ENCODE measurements around the gene FAM163B. TPM values are rescaled to one million over a fixed set of nuclear protein-coding genes. Genes with fewer than 3 reads are reported as not detected.

FAM163B gene
- not detected in 2 replicates for total RNA-seq

- H3K4me2 ChIP-seq (ENCODE audit: insufficient read depth, low read length): no peak within 1 kb of the TSS
- H3K27ac ChIP-seq (ENCODE audit: low read depth, low read length): no peak within 1 kb of the TSS
- H3K36me3 ChIP-seq (ENCODE audit: insufficient read depth, low read length): no peaks in the 10 kb centered on the region
- no peak within 1 kb of the TSS for H2AFZ ChIP-seq (ENCODE audit: low read length)
- H4K20me1 ChIP-seq (ENCODE audit: insufficient read depth, low read length): peaks cover 2% of the 10 kb centered on the region
- no peak within 1 kb of the TSS for H3K4me3 ChIP-seq (ENCODE audit: insufficient read depth, low read length)
- H3K9me3 ChIP-seq (ENCODE audit: low read depth, low read length): no peaks in the 10 kb centered on the region
- TF ChIP-seq CTCF (IDR thresholded peaks at IDR 0.05; ENCODE audit: extremely low read depth, low read depth, low read length): no peak
- no peaks in the 10 kb centered on the region for H3K4me1 ChIP-seq (ENCODE audit: insufficient read depth, low read length)
- DNase-seq (ENCODE audit: insufficient read length, low spot score, missing footprints): peak; percentile 98
- H3K79me2 ChIP-seq (ENCODE audit: insufficient read depth, low read length): no peaks in the 10 kb centered on the region
- peaks cover 41% of the 10 kb centered on the region for H3K27me3 ChIP-seq (ENCODE audit: insufficient read depth, low read length)
Measured at GRCh38 chr9:133609311-133610098, at the start of gene FAM163B. TSS of gene FAM163B (minus strand) at chr9:133609389. CDS start at chr9:133580223, 29,166 bp downstream.

- Histone ChIP-seq H3K4me1 (ENCODE audit: insufficient read depth, low read length) (peaks cover 8% of the 10 kb centered on the region), H3K27me3 (ENCODE audit: insufficient read depth, low read length) (peaks cover 39% of the 10 kb centered on the region), H3K27ac (ENCODE audit: low read depth, low read length) (no peak overlapping the region), H3K4me3 (ENCODE audit: insufficient read depth, low read length) (no peak overlapping the region), H3K9me3 (ENCODE audit: low read depth, low read length) (no peaks in the 10 kb centered on the region), H3K36me3 (ENCODE audit: insufficient read depth, low read length) (no peaks in the 10 kb centered on the region), H3K4me2 (ENCODE audit: insufficient read depth, low read length) (no peak overlapping the region), H2AFZ (ENCODE audit: low read length) (no peak overlapping the region), H3K79me2 (ENCODE audit: insufficient read depth, low read length) (no peaks in the 10 kb centered on the region), H4K20me1 (ENCODE audit: insufficient read depth, low read length) (no peaks in the 10 kb centered on the region)
- no peak for DNase-seq (ENCODE audit: insufficient read length, low spot score, missing footprints)
- no peak for TF ChIP-seq CTCF (IDR thresholded peaks at IDR 0.05; ENCODE audit: extremely low read depth, low read depth, low read length)
Measured at GRCh38 chr9:133657120-133657661, 48.0 kb upstream of the FAM163B start.

- H3K4me1 ChIP-seq (ENCODE audit: insufficient read depth, low read length): peaks cover 8% of the 10 kb centered on the region
- H3K79me2 ChIP-seq (ENCODE audit: insufficient read depth, low read length): no peaks in the 10 kb centered on the region
- H3K4me3 ChIP-seq (ENCODE audit: insufficient read depth, low read length): no peak overlapping the region
- TF ChIP-seq CTCF (IDR thresholded peaks at IDR 0.05; ENCODE audit: extremely low read depth, low read depth, low read length): no peak
- H3K27me3 ChIP-seq (ENCODE audit: insufficient read depth, low read length): peaks cover 39% of the 10 kb centered on the region
- no peak overlapping the region for H2AFZ ChIP-seq (ENCODE audit: low read length)
- no peaks in the 10 kb centered on the region for H3K36me3 ChIP-seq (ENCODE audit: insufficient read depth, low read length)
- H4K20me1 ChIP-seq (ENCODE audit: insufficient read depth, low read length): no peaks in the 10 kb centered on the region
- H3K9me3 ChIP-seq (ENCODE audit: low read depth, low read length): no peaks in the 10 kb centered on the region
- no peak for DNase-seq (ENCODE audit: insufficient read length, low spot score, missing footprints)
- H3K4me2 ChIP-seq (ENCODE audit: insufficient read depth, low read length): no peak overlapping the region
- H3K27ac ChIP-seq (ENCODE audit: low read depth, low read length): no peak overlapping the region
Measured at GRCh38 chr9:133656211-133657119, 47.3 kb upstream of the FAM163B start.
